Ishikawa (cell line): ENCODE data around the gene EPS8.

ENCODE experiments used
- CEBPB ChIP-seq: IDR thresholded peaks from 2 replicates; pipeline ENCODE4 v1.6.1; 2012
- CREB1 ChIP-seq: IDR thresholded peaks from 2 replicates; pipeline ENCODE4 v1.6.1; 2012; ENCODE audit warnings: low read depth
- EGR1 ChIP-seq: IDR thresholded peaks from 2 replicates; pipeline ENCODE4 v1.6.1; 2012
- EP300 ChIP-seq: IDR thresholded peaks from 2 replicates; pipeline ENCODE4 v1.6.1; 2012; ENCODE audit warnings: borderline replicate concordance
- FOXM1 ChIP-seq: IDR thresholded peaks from 2 replicates; pipeline ENCODE4 v1.6.1; 2012; ENCODE audit warnings: low read depth, borderline replicate concordance
- NFIC ChIP-seq: IDR thresholded peaks from 2 replicates; pipeline ENCODE4 v1.6.1; 2012
- RAD21 ChIP-seq: IDR thresholded peaks from 2 replicates; pipeline ENCODE4 v1.6.1; 2012; ENCODE audit warnings: low read depth
- REST ChIP-seq: IDR thresholded peaks from 2 replicates; pipeline ENCODE4 v1.6.1; 2012; ENCODE audit warnings: low read depth, mild to moderate bottlenecking
- TAF1 ChIP-seq: IDR thresholded peaks from 2 replicates; pipeline ENCODE4 v1.6.1; 2012; ENCODE audit warnings: low read depth, mild to moderate bottlenecking
- TCF12 ChIP-seq: IDR thresholded peaks from 2 replicates; pipeline ENCODE4 v1.6.1; 2012; ENCODE audit warnings: low read depth
- TEAD4 ChIP-seq: IDR thresholded peaks from 2 replicates; pipeline ENCODE4 v1.6.1; 2012
- USF1 ChIP-seq: IDR thresholded peaks from 2 replicates; pipeline ENCODE4 v1.6.1; 2012
- YY1 ChIP-seq: IDR thresholded peaks from 2 replicates; pipeline ENCODE4 v1.6.1; 2012; ENCODE audit warnings: low read depth
- ZBTB7A ChIP-seq: IDR thresholded peaks from 2 replicates; pipeline ENCODE4 v1.6.1; 2012; ENCODE audit warnings: low read depth
- TF ChIP-seq, protein P1 (sequence below): IDR thresholded peaks from 2 replicates; pipeline ENCODE4 v1.6.1; 2012

EPS8 gene

GRCh38 chr12:15705606-15706005 is 83.6 kb downstream of the EPS8 start:
- no peak for TF ChIP-seq REST
- no peak for TF ChIP-seq TAF1
- TF ChIP-seq CEBPB: no peak
- TF ChIP-seq TCF12: no peak
- TF ChIP-seq, protein P1, sequence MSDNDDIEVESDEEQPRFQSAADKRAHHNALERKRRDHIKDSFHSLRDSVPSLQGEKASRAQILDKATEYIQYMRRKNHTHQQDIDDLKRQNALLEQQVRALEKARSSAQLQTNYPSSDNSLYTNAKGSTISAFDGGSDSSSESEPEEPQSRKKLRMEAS: no peak
- TF ChIP-seq EP300: no peak
- no peak for TF ChIP-seq EGR1
- no peak for TF ChIP-seq USF1
- no peak for TF ChIP-seq RAD21
- TF ChIP-seq CREB1: no peak
- no peak for TF ChIP-seq NFIC
- no peak for TF ChIP-seq TEAD4
- TF ChIP-seq FOXM1: no peak
- TF ChIP-seq YY1: no peak

- TF ChIP-seq ZBTB7A: no peak
- no peak for TF ChIP-seq TEAD4
- TF ChIP-seq REST: no peak
- TF ChIP-seq CEBPB: no peak
- TF ChIP-seq FOXM1: no peak
- no peak for TF ChIP-seq CREB1
- no peak for TF ChIP-seq EP300
- TF ChIP-seq, protein P1: no peak
- no peak for TF ChIP-seq TCF12
- no peak for TF ChIP-seq RAD21
- TF ChIP-seq YY1: no peak
Observed at GRCh38 chr12:15702276-15702675, 86.9 kb downstream of the EPS8 start.

- TF ChIP-seq EGR1 (no peak), USF1 (no peak), NFIC (no peak), FOXM1 (no peak), RAD21 (no peak), EP300 (no peak), ZBTB7A (no peak), REST (no peak)
Observed at GRCh38 chr12:15701631-15702156, 87.5 kb downstream of the EPS8 start.

DNA sequence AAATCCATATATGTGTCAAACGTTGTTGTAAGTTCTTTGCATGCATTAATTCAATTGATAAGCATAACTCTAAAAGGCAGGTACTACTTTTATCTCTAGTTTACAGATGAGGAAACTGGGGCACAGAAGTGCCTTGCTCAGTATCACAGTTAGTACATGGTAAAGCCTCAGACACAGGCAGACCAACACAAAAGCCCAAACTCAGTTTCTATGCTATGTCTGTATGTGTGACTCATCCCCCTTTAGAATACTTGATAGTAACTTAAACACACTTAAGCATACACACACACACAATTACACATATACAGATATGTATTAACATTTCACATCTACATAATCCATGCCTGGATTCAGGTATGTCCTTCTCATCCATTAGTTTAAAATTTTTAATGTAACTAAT is 88.0 kb downstream of the EPS8 start:
- TF ChIP-seq RAD21: no peak
- TF ChIP-seq EGR1: no peak

DNA sequence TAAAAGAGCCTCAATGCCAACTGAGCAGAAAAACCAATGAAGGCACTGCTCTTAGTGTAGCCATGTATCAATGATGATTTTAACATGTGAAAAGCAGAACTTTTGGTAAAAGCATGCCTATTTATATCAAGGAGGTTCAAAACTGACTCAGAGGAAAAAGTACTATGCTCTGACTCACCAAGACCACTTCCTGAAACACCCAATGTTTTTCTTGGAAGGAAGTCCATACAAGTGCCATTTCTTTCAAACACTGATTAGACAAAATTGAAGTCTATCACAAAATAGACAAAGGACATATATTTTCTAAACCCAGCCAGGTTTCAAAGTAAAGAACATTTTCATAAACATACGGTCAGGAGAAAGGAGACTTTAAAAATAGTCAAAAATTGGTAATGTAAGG is 88.6 kb downstream of the EPS8 start:
- TF ChIP-seq CEBPB (no peak), EP300 (no peak), ZBTB7A (no peak), TAF1 (no peak)
